Activated T-cell treated with anti-CD3 and anti-CD28 coated beads for 4 hours (primary cell): ENCODE measurements around the gene AURKAIP1.

Experiments used
- DNase-seq: peaks from one replicate; pipeline ENCODE4 v3.0.0-alpha.2; 2020

AURKAIP1 gene

DNA sequence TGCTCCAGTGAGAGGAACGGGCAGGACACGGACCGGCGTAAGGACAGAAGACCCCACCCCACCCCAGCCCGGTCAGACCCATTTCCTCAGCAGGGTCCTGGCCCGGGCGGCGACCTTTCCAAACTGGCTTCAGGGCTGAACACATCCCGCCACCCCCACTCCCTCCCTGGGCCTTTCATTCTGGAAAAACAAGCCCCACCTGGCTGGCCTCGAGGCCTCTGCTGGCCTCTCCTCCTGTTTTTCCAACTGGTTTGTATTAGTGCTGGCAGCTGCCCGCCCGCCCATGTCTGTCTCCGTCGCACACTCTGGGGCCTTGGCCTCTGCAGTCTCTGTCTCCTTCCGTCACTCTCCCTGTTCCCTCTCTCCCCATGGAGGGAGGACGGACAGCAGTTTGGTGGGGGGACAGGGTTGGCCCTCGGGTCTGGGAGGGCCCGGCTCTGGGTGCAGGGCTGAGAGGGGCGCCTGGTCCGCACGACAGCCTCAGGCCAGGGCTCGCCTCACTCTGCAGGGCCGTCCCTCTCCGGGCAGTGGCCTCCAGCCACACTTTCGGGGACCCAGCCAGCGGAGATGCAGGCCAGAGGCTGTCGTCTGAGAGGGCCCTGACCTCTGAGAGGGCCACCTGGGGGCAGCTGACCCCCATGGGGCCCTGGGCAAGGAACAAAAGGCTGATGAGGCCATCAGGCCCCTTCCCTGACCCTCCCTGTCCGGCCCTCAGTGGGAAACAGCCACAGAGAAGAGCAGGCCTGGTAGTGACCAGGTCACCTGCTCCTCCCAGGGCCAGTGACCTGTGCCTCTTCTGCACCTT, 15.1 kb downstream of the AURKAIP1 start:
- no peak for DNase-seq

DNA sequence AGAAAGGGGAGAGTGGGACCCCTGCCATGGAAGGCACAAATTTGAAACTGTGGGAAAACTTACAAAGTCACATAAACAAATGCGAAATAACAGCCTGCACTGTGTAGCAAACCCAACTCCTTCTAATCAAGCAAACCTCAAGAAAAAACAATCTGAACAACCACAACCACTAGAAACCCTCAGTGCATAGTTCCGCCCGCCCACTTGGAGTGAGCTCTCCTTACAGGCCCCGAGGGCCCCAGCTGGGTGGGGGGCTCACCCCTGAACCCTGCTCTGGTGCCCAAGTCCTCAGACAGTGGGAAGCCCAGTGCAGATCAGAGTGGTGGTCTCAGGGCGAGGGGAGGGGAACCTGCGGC, 15.7 kb downstream of the AURKAIP1 start:
- no peak for DNase-seq

DNA sequence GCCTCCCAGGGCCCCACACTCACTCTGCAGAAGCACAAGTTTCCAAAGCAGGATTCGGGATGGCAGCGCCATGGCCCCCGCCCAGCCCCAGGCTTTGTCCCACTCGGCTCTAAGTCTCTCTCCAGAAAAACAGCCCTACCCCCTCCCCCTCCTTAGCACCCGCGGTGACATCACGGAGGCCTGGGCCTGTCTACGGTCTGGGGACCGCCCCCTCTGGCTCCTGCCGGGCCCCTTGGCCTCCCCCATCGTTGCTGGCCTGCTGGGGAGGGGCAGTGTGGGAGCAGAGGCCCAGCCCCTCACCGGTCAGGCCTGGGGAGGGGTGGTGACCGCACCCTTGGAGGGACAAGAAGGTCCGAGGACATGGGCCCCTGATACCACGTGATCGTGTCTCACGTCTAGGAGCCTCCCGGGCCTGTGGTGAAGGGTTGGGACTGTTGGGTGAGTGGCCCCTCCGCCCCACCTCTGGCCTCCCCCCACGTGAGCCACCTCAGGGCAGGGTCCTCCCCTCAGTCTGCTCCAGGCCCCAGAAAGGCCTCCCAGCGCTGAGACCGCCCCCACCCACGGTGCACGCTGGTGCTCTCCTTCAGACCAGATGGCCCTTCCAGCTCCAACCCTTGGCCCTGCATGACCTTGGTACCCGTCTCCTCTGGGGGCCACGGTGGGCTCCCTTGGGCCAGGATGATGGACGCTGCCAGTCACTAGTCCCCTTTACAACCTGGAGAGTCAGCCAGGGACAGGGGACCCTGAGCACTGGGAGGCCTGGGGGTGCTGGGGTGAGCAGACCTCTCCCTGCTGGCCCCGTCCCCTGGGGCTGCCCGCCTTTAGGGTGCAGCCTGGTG, 16.4 kb downstream of the AURKAIP1 start, which contains the start of gene MXRA8:
Gene MXRA8 (minus strand): TSS at position 123 of the 839 bp plus-strand sequence. CDS start 51 bp downstream, at position 72.
- no peak for DNase-seq

DNA sequence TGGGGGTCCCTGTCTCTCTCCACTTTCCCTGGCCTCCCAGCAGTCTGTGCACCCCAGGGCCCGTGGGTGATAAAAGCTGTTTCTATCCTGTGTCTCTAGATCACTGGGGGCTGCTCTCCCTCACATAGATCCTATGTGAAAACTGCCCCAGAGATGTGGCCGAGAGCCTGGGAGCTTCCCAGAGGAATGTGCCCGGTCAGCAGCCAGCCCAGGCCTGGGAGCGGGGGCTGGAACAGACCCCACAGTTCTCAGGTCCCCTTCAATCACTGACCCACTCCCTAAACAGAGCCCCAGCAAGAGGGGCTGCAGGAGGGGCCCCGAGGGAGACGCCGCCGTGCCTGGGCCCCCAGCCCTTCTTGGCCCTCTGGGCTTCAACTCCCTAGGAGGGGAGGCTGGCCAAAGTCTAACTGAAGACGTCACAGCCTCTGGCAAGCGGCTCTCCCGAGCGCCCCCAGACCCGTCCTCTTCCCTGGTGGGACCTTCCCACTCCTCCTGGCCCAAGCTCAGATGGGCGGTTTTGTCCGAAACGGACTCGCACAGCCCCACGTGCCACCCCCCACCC, 17.1 kb downstream of the AURKAIP1 start:
- no peak for DNase-seq

DNA sequence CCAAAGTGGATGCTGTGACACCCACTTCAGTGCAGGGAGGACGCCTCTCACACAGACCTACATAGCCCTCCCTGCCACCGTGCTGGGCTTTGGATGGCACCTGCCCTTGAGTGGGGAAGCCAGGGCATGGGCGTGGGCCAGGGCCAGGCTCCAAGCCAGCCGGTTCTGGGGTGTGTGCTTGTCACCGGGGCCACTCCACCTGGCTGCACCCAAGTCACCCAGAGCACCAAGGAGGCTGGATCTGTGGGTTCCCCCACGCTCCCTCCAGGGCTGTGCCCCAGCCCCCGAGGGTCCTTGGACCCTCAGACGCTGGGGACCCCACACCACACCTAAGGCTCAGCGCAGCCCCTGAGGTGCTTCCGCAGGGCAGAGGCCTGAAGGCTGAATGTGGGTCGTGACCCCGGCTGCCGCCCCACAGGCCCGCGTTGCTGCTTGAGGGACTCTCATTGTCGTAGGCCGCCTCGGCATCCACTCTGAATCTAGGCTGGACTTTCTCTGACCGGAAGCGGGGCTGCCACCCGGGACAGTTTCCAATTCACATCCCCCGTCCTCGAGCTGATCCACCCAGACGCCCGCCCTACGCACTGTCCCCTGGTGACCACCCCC, 18.1 kb downstream of the AURKAIP1 start:
- DNase-seq = no peak

DNA sequence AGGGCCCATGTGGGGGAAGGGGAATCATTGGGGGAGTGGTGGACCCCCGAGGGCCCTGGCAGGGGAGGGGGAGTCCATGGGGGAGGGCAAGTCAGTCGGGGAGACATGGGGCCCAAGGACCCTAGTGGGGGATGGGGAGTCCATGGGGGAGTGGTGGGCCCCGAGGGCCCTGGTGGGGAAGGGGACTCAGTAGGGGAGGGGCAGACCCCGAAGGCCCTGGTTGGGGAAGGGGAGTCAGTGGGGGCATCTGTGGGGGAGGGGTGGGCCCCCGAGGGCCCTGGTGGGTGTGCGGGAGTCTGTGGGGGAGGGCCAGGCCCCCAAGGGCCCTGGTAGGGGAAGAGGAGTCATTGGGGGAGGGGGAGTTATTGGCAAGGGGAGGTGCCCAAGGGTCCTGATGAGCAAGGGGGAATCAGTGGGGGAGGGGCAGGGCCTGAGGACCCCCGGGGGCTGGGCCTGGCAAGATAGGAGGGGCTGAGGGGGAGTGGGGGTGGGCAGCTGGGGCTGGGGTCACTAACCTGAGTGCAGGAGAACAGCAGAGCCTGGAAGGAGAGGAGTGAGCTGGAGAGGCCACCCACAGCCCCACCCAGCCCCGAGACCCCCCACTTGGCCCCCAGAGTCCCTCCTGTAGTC, 18.7 kb downstream of the AURKAIP1 start:
- no peak for DNase-seq

DNA sequence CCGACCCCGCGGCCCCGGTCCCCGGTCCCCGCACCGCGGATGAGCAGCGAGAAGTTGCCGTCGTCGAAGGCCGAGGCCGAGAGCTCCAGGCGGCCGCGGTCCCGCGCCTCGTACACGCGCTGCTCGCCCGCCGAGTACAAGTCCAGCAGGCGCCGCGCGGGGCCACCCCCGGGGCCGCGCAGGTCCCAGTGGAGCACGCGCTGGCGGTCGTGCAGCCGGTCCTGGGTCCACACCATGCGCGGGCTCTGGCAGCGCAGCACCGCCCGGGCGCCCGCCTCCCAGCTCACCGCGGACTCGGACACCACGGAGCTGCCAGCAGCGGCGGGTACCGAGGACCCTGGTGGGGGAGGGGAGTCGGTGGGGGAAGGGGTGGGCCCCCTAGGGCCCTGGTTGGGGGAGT, 19.6 kb downstream of the AURKAIP1 start:
- no peak for DNase-seq

DNA sequence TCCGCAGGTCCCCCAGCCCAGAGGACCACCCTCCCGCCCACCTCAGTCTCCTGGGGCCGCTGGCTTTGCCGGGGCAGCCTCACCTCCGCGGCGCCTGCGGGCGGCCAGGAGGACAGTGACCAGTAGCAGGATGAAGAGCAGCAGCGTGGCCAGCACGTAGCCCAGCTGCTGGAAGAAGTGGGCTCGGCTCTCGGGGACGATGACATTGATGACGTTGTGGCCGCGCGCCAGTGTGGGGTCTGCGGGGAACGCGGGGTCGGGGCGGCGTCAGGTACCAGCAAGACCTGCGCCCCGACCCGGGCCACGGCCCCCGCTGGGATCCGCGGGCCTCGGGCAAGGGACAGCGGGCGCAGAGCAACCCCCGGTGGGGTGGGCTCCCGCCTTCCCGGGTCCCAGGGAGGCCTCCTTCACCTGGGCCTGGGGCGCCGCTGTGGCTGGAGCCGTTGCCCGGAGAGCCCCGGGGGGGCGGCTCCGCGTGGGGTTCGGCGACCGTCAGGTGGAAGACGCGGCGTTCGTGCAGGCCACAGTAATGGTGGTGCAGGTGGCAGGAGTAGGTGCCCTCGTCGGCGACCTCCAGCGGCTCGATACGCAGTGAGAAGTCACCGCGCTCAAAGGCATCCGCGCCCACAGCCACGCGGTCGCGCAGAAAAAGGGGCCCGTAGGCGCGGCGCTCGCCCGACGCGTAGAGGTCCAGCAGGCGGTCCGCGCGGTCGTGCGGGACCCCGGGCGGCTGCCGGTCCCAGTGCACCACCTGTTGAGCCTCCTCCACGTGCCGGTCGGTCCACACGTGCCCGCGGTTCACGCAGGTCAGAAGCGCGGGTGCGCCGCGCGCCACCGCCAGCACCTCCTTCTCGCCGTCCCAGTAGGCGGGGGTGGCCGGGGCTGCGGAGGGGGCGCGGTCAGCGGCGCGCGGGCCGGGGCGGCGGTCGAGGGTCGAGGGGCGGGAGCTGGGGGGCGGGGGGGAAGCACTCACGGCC, 20.4 kb downstream of the AURKAIP1 start:
- no peak for DNase-seq

DNA sequence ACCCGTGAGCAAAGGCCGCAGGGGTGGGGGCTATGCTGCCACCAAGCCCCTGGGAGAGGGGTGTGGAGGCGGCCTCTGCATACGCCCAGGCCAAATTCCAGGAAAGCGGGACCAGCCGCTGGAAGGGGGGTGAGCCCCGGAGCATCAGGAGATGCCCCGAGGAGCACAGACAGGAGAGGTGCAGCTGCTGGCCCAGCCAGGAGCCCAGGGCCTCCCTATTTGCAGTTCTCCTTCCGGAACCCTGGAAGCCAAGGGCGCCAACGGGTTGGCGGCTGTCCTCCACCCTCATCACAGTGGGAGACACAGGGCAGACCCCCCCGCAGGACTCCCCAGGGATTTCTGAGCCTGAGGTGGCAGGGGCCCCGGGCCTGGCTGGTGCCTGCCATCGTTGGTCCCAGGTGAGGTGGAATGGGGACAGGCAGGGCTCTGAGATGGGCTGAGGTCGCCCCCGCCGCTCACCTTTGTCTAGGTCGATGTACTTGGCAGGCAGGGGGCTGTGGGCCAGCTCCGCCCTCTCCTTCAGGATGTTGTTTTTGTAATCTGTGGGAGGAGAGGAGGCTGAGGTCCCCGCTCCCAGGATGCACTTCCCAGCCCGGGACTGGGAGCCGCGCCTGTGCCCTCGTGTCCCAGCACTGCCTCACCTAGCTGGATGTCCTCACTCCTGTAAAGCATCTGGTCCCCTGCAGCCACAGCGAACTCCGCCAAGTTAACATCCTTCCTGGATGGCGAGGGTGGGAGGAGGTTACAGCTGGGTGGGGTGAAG, 21.4 kb downstream of the AURKAIP1 start:
- DNase-seq = no peak

DNA sequence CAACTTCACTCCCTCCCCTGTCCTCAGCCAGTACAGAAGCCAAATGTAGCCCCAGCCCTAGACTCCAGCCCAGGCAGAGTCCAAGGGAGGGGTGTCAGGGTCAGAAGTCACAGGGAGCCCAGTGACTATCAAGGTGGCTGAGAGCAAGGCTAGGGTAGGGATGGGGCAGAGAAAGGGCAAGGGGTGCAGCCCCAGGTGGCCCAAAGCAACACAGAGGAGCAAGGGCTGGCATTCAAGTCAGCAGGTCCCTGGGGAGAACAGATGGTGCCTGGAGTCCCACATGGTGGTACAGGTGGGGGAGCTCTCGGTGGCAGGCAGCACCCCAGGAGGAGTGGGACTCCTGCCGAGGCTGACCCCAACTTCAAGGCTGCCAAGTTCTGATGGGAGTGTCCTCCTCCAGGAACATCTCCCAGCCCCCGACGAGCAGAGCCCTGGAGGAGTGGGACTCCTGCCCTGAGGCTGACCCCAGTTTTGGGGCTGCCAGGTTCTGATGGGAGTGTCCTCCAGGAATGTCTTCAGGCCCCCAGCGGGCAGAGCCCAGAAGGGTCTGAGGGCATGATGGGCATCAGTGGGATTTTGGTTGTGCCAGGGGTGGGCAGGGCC, 22.1 kb downstream of the AURKAIP1 start:
- no peak for DNase-seq

DNA sequence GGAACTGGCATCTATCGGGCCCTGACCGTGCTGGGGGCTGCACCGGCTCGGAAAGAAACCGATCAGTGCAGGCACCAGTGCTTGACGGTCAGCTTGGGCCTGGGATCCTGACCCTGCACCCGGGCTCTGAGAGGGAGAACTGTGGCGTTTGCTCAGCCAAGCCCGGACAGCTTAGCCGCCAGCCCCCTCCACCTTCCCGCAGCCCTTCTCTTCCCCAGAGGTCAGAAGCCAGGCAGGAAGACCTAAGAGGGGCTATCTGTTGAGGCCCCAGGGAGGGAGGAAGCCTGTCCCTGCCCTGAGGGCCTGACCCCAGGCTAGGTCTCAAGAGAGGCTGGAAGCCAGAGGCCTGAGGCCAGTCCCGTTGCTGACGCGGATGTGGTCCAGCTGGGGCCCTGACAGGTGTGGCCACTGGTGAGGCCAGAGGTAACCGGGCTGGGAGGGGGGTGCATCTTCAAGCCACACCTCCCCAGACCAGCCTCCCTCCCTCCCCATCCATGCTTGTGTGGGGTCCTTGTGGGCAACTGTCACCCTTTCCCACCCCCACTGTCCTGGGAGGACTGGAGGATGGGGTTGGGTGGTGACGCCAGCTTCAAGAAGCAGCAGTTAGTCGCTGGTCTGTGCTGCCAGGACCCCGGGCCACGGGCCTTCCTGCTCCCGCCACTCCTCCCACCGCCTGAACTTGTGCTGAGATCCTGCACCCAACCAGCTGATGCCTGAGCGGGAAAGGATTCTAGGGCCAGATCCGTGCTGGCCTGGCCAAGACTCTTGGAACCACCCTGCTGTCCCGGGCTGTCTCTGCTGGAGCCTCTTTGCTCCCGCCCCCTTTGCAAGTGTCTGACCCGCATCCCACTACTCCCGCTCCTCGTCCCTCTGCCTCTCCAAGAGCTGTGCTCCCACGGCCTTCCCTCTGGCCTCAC, 23.2 kb downstream of the AURKAIP1 start:
- no peak for DNase-seq

DNA sequence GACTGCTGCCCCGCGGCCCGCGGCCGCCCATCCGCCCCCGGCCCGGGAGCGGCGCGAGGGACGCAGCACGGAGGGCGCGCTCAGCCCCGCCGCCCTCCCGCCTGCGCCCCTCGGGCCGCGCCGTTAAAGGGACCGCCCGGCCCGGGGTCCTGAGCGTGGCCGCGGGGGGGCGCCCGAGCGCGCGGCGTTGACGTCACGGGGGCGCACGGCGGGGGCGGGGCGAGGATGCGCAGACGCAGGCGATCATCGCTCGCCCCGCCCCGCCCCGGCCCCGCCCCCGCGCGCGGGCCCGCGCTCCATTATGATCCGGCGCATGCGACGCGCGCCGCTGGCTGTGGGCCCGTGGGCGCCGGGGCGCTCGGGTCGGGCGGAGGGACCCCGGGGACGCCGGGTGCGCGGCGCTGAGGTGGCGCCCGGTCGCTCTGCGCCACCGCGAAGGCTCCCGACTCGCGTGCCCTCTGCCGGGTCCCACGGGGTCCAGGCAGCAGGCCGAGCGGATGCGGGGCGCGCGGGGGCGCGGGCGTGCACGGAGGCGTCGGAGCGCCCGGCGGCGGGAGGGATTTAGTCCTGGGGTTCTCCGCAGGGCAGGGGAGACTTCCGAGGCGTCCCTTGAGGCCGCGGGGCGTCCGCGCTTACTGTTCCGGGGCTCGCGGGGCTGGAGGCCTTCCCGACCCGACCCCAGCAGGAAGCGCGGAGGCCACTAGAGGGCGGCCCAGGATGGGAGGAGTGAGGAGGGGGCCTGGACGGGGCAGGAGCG, 25.6 kb downstream of the AURKAIP1 start, which contains the start of gene DVL1:
Gene DVL1 (minus strand): TSS at position 163 of the 757 bp plus-strand sequence. CDS start 353 bp downstream, outside the sequence.
- DNase-seq = peak; percentile 61

DNA sequence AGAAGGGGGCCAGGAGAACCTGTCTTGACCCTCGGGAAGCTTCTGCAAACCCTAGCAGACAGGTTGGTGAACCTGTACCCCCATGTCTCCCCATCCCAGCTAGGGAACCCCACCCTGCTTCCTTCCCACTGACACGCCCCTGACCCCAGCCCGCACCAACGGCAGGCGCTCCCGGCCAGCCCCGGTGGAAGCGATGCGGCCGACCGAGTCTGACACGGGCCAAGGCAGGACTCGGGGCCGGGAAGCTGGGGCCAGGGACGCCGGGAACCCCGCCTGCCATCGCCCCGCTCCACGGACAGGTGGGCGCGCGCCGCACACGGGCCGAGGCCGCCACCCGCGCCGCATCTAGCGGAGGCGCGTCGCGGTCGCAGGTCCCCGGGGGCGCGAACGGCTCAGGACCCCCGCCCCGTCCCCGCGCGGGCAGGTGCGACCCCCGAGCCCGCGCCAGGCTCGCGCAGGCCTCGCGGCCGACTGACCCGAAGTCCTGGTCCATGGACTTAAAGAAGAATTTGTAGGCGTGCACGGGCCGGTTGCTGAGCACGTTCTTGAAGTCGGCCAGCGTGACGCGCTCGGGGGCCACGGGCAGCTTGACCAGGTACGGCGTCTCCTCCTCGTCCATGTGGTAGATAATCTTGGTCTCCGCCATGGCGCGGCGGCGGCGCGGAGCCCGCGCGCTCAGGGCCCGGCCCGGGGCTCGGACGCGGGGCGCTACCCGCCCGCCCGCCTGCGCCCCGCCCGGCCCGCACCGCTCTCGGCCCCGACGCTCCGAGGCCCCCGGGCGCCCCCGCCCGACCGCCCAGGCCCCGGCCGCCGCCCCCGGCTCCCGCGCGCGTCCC, 26.4 kb downstream of the AURKAIP1 start:
- no peak for DNase-seq

DNA sequence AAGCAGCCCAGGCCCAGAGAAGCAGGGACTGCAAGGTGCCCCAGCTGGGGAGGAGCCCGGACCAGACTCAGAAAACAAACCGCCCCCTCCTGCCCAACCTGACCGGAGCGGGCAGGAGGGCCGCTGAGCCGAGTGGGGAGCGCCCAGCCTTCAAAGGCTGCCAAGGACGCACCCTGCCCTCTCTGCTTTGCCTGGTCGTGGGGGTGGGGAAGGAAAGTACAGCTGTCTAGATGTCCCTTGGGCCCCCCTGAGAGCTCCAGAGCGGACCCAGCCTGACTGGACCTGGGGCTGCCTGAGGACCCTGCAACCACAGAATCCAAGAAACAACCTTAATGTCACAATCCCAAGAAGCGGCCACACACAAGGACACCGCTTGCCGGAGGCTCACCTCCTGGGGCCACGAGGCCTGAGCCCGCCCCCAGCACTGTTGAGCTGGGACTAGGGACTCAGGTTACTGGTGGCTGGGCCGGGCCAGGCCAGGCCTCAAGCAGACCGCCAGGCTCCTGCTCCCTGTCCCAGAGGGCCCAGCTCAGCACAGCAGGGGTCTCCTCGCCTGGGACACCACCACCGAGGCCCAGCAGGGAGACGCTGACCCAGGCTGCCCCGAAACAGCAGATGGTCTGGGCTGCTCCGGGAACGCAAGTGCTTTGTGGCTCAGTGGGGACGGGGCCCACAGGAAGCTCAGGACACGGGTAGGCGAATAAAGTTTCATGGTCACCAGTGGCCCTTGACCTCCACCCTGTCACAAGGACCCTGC, 27.2 kb downstream of the AURKAIP1 start:
- DNase-seq = no peak

DNA sequence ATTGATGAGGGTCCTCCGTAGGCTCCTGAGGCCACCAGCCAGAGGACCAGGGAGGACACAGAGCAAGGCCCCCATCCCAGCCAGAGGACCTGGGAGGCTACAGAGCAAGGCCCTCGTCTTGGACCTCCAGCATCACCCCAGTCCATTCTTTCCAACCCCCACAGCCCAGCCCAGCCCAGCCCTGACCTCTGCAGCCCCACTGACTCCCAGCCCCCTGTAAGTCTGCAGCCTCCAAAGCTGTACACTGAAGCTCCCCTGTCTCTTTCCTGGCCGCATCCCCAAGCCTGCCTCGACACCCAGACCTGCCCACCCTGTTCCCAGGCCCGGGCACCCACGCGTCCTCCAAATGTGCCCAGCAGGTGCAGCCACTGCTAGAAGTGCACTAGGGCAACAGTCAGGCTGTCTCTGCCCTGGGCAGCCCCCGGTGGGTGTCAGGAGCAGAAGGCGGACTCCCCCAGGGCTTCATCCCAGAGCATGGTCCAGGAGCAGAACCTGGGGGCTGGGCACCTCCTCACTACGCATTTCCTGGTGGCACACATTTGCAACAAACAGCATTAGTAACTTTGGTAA, 27.9 kb downstream of the AURKAIP1 start:
- no peak for DNase-seq

DNA sequence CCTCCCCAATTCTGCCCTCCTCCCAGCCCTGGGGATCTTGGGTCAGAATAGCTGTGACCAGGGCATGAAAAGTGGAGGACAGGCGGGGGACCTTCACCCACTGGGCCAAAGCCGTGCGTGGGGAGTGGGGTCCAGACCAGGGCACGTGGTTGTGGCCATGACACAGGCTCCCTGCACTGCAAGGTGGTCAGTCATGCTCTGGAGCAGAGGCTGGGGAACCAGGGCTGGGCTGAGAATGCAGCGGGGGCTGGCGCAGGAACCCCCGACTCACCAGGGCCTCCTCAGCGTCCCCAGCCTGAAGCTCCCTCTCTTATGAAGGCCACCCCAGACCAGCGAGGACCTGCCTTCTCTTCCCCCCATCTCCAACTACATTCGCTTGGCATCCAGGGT, 28.5 kb downstream of the AURKAIP1 start:
- no peak for DNase-seq
